GM23248 (cell line): ENCODE results near the gene TRRAP. TPM values are rescaled to one million over a fixed set of nuclear protein-coding genes. Genes with fewer than 3 reads are reported as not detected.

Experiments used
- DNase-seq: peaks from one replicate; pipeline ENCODE4 v3.0.0-alpha.2; 2015
- H2AFZ ChIP-seq: fragments of 200-600 bp; sonication (generic); 2 replicates; pipeline ENCODE4 v1.6.1; 2016; ENCODE audit warnings: antibody characterized with exemption
- H3F3A ChIP-seq: fragments of 200-600 bp; sonication (generic); 2 replicates; pipeline ENCODE4 v1.6.1; 2016; ENCODE audit warnings: mild to moderate bottlenecking, antibody characterized with exemption, mixed run types; ENCODE audit not compliant: insufficient read depth
- H3K27ac ChIP-seq: fragments of 200-600 bp; sonication (generic); 2 replicates; pipeline ENCODE4 v1.5.1; 2016; ENCODE audit warnings: mild to moderate bottlenecking
- H3K27me3 ChIP-seq: fragments of 200-600 bp; sonication (generic); replicated peaks from 2 replicates; pipeline ENCODE4 v1.6.1; 2016; ENCODE audit warnings: mild to moderate bottlenecking; ENCODE audit not compliant: insufficient read depth
- H3K36me3 ChIP-seq: fragments of 200-600 bp; sonication (generic); 2 replicates; pipeline ENCODE4 v1.6.1; 2016; ENCODE audit warnings: low read depth, mild to moderate bottlenecking
- H3K4me1 ChIP-seq: fragments of 200-600 bp; sonication (generic); 2 replicates; pipeline ENCODE4 v1.6.1; 2016; ENCODE audit warnings: mild to moderate bottlenecking; ENCODE audit not compliant: insufficient read depth
- H3K4me2 ChIP-seq: fragments of 200-600 bp; sonication (generic); one replicate; pipeline ENCODE4 v1.6.1; 2016; ENCODE audit warnings: mild to moderate bottlenecking; ENCODE audit not compliant: unreplicated experiment
- H3K4me3 ChIP-seq: fragments of 200-600 bp; sonication (generic); 2 replicates; pipeline ENCODE4 v1.5.1; 2016; ENCODE audit warnings: mild to moderate bottlenecking
- H3K79me2 ChIP-seq: fragments of 200-600 bp; sonication (generic); 2 replicates; pipeline ENCODE4 v1.6.1; 2016; ENCODE audit warnings: mild to moderate bottlenecking; ENCODE audit not compliant: insufficient read depth
- H3K9ac ChIP-seq: fragments of 200-600 bp; sonication (generic); 2 replicates; pipeline ENCODE4 v1.6.1; 2016; ENCODE audit warnings: mild to moderate bottlenecking
- H3K9me2 ChIP-seq: fragments of 200-600 bp; sonication (generic); 2 replicates; pipeline ENCODE4 v1.6.1; 2016; ENCODE audit warnings: mixed run types, mild to moderate bottlenecking, moderate library complexity; ENCODE audit not compliant: insufficient read depth
- H3K9me3 ChIP-seq: fragments of 200-600 bp; sonication (generic); one replicate; pipeline ENCODE4 v1.6.1; 2017; ENCODE audit warnings: low read depth
- H4K20me1 ChIP-seq: fragments of 200-600 bp; sonication (generic); 2 replicates; pipeline ENCODE4 v1.6.0; 2016; ENCODE audit not compliant: insufficient read depth
- EZH2 ChIP-seq: fragments of 200-600 bp; sonication (generic); IDR thresholded peaks from 2 replicates; pipeline ENCODE4 v1.6.1; 2018; ENCODE audit warnings: antibody characterized with exemption, mild to moderate bottlenecking; ENCODE audit not compliant: insufficient read depth, poor library complexity, severe bottlenecking
- EZH2phosphoT487 ChIP-seq: fragments of 200-600 bp; sonication (generic); IDR thresholded peaks from 2 replicates; pipeline ENCODE4 v1.6.1; 2018; ENCODE audit warnings: antibody characterized with exemption, moderate library complexity, mild to moderate bottlenecking, low read depth; ENCODE audit not compliant: insufficient read depth
- WGBS, 2 experiments: methylation state at CpG; one replicate each; pipeline ENCODE4 v1.1.6; 2015 to 2017; ENCODE audit warnings: low lambda C conversion rate in 2 of 2, low coverage in 1 of 2; ENCODE audit errors: missing lambda C conversion rate in 2 of 2; 5-methylcytosine and 5-hydroxymethylcytosine counted together
- in situ Hi-C: fragments of 300-500 bp; cut with MboI; formaldehyde crosslinking; loops from 2 replicates; pipeline ENCODE4 v1.15.0; 2020
- polyA plus RNA-seq: library from polyadenylated mRNA; unstranded; fragments of >200 nt; fragmentation: Nextera tagmentation; extraction: Ambion mirVana; gene quantifications from 2 replicates; pipeline ENCODE4 v1.2.1, GENCODE V29; 2016
- total RNA-seq: library from RNA; depleted of rRNA; stranded (reverse); fragments of >200 nt; shearing (Covaris generic); gene quantifications from 2 replicates; pipeline ENCODE4 v1.2.3, GENCODE V29; 2014

Gene TRRAP
- total and polyA plus RNA-seq, 2 experiments from 2014 or later, result 4.8 to 11.3 TPM

DNA sequence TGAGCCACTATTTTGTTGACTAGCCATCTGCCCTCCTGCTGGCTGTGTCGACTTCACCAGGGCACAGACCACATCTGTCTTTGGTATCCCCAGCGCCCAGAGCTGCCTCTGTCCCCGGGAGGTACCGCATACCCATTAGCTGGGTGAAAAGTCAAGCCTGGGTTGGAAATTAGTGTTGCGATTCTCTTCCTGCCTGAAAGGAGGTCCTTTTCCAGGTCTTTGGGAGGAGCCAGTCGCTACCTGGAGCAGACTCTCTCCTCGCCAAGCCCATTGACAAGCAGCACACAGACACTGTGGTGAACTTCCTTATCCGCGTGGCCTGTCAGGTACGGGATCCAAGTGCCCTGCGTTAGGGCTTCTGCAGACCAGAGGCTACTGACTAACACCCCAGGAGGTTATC is 79.4 kb downstream of the TRRAP start:
- Histone ChIP-seq H3K9ac (no peak overlapping the region), H3K9me3 (no peaks in the 10 kb centered on the region), H3K9me2 (no peaks in the 10 kb centered on the region), H2AFZ (no peak overlapping the region), H3K27ac (no peak overlapping the region), H3K4me1 (no peaks in the 10 kb centered on the region), H4K20me1 (no peaks in the 10 kb centered on the region), H3K4me3 (no peak overlapping the region), H3F3A (no peaks in the 10 kb centered on the region), H3K4me2 (no peak overlapping the region), H3K36me3 (peaks cover 40% of the 10 kb centered on the region; the same call in 1 of the 2 replicates), H3K27me3 (no peaks in the 10 kb centered on the region), H3K79me2 (no peaks in the 10 kb centered on the region)
- 89 to 94% methylated on average over 11 of the region's 11 CpGs for WGBS, 2 experiments
- in situ Hi-C loops, result no loop called here
- TF ChIP-seq EZH2 (no peak), EZH2phosphoT487 (no peak)
- DNase-seq, result no peak

GRCh38 chr7:98958968-98959367 is 80.6 kb downstream of the TRRAP start:
- Histone ChIP-seq H3K4me3 (no peak overlapping the region), H3K9me3 (no peaks in the 10 kb centered on the region), H4K20me1 (no peaks in the 10 kb centered on the region), H3K4me1 (no peaks in the 10 kb centered on the region), H3F3A (no peaks in the 10 kb centered on the region), H3K36me3 (peaks cover 34% of the 10 kb centered on the region; the same call in 1 of the 2 replicates), H3K9me2 (no peaks in the 10 kb centered on the region), H3K4me2 (no peak overlapping the region), H3K27ac (no peak overlapping the region), H2AFZ (no peak overlapping the region), H3K9ac (no peak overlapping the region), H3K79me2 (no peaks in the 10 kb centered on the region), H3K27me3 (no peaks in the 10 kb centered on the region)
- no peak for DNase-seq
- in situ Hi-C loops, result no loop called here
- WGBS, 2 experiments, result 97 to 100% methylated on average over 8 to 9 of the region's 9 CpGs
- TF ChIP-seq EZH2phosphoT487 (no peak), EZH2 (no peak)

DNA sequence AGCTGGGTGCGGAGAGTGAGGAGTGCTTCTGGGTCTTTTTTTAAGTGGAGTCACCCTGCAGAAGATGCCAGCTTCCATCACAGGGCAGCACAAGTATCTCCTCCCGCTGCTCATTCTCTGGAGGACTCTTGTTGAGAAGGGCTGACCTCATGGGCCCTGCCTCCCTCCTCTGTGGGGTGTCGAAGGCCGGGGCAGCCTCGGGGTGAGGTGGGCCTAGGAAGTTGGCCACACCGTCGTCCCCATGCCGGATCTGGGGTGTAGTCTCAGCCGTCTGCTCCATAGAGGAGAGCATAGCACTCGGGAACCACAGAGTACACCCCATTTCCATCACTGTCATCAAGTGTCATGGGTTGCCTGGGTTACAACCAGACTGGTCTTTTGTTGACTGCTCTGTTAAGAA is 85.0 kb downstream of the TRRAP start:
- no peaks in the 10 kb centered on the region for H3K4me1 ChIP-seq
- no peak for DNase-seq
- 85 to 90% methylated on average over 10 of the region's 10 CpGs for WGBS, 2 experiments
- no peaks in the 10 kb centered on the region for H3K79me2 ChIP-seq
- no peak overlapping the region for H3K9ac ChIP-seq
- in situ Hi-C loops, result no loop called here
- no peaks in the 10 kb centered on the region for H4K20me1 ChIP-seq
- peaks cover 55% of the 10 kb centered on the region; the same call in 1 of the 2 replicates for H3K36me3 ChIP-seq
- no peak overlapping the region for H3K4me3 ChIP-seq
- H3K4me2 ChIP-seq, result no peak overlapping the region
- H3K27ac ChIP-seq, result no peak overlapping the region
- H2AFZ ChIP-seq, result no peak overlapping the region
- H3K27me3 ChIP-seq, result no peaks in the 10 kb centered on the region
- no peak for TF ChIP-seq EZH2phosphoT487
- TF ChIP-seq EZH2, result no peak
- H3K9me2 ChIP-seq, result no peaks in the 10 kb centered on the region
- no peaks in the 10 kb centered on the region for H3F3A ChIP-seq
- H3K9me3 ChIP-seq, result no peaks in the 10 kb centered on the region

- TF ChIP-seq EZH2phosphoT487 (no peak), EZH2 (no peak)
- Histone ChIP-seq H3K27ac (no peak overlapping the region), H3K9ac (no peak overlapping the region), H3K36me3 (peaks cover 45% of the 10 kb centered on the region; the same call in 1 of the 2 replicates), H3K4me1 (no peaks in the 10 kb centered on the region), H3K79me2 (no peaks in the 10 kb centered on the region), H4K20me1 (no peaks in the 10 kb centered on the region), H3K27me3 (no peaks in the 10 kb centered on the region), H3F3A (no peaks in the 10 kb centered on the region), H3K9me2 (no peaks in the 10 kb centered on the region), H3K9me3 (no peaks in the 10 kb centered on the region), H3K4me2 (no peak overlapping the region), H3K4me3 (no peak overlapping the region), H2AFZ (no peak overlapping the region)
- 93 to 96% methylated on average over 10 of the region's 10 CpGs for WGBS, 2 experiments
- DNase-seq, result no peak
- in situ Hi-C loops, result no loop called here
Measured at GRCh38 chr7:98964596-98964995, 86.3 kb downstream of the TRRAP start.

DNA sequence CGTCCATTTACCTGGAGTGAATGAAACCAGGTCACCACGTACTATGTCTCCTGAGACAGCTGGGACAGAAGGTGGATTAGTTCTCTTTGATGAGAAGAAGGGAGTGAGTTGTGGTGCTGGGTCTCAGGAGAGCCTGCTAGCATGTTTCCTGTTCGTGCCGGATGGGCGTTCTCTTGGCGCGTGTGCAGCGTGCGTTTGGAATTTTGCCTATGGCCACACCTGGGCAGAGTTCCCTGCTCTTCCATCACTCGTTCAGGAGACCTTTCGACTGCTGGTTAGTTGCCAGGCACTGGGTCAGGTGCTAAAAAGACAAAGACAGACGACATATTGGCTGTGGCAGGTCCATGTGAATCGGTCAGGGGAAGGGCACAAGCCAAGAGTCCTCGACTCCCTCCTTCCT is 90.3 kb downstream of the TRRAP start:
- H3K79me2 ChIP-seq, result no peaks in the 10 kb centered on the region

More for the DNA sequence above, 90.3 kb downstream of the TRRAP start:
- Histone ChIP-seq H3K4me3 (no peak overlapping the region), H3K9me3 (no peaks in the 10 kb centered on the region), H3K27ac (no peak overlapping the region), H3K9me2 (no peaks in the 10 kb centered on the region), H3K36me3 (peaks cover 53% of the 10 kb centered on the region), H3K4me2 (no peak overlapping the region), H3K27me3 (no peaks in the 10 kb centered on the region), H3K4me1 (no peaks in the 10 kb centered on the region), H3K9ac (no peak overlapping the region), H4K20me1 (no peaks in the 10 kb centered on the region), H2AFZ (no peak overlapping the region), H3F3A (no peaks in the 10 kb centered on the region)
- 94 to 96% methylated on average over 14 of the region's 14 CpGs for WGBS, 2 experiments
- DNase-seq, result no peak
- TF ChIP-seq EZH2, result no peak
- in situ Hi-C loops, result no loop called here
